ENCODE results near the gene RNF225. TPM values are rescaled to one million over a fixed set of nuclear protein-coding genes. Genes with fewer than 3 reads are reported as not detected.
A peak's percentile ranks its signal among the peaks of the same experiment; 100 is the strongest.
"Not testable (repeated sequence)": the region's sequence is repeated elsewhere in the genome, so short reads cannot be mapped to it uniquely, and the experiment has no call there.

RNF225 gene
- polyA plus RNA-seq, 1 donor: not detected

DNA sequence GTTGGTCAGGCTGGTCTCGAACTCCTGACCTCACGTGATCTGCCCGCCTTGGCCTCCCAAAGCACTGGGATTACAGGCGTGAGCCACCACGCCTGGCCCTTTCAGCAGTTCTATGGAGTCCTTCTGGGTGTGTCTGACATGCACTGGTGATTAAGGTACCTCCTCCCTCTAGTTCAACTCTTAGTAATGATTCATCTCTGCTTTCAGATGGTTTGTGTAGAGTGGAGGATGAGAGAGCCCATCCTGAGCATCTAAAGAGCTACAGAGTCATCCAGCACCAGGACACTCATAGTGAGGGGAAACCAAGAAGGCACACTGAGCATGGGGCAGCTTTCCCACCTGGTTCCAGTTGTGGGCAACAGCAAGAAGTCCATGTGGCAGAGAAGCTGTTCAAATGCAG is 21.1 kb downstream of the RNF225 start:
- DNase-seq: no peak
- Histone ChIP-seq H3K27me3 (ENCODE audit: control insufficient read depth, insufficient read depth, low read length) (no peaks in the 10 kb centered on the region), H3K27ac (ENCODE audit: low read length) (no peak overlapping the region), H3K4me1 (ENCODE audit: control insufficient read depth, insufficient read depth, low read length) (no peaks in the 10 kb centered on the region), H3K36me3 (ENCODE audit: control insufficient read depth, insufficient read depth, low read length) (peaks cover 38% of the 10 kb centered on the region), H3K4me3 (ENCODE audit: low read length) (no peak overlapping the region), H3K9me3 (ENCODE audit: control insufficient read depth, low read depth, low read length) (peaks cover 5% of the 10 kb centered on the region)
- no CpG with 5 or more reads among the region's 5 CpGs for WGBS (ENCODE audit: insufficient coverage, low lambda C conversion rate)

- WGBS (ENCODE audit: insufficient coverage, low lambda C conversion rate): no CpG with 5 or more reads among the region's 7 CpGs
- peaks cover 38% of the 10 kb centered on the region for H3K36me3 ChIP-seq (ENCODE audit: control insufficient read depth, insufficient read depth, low read length)
- no peak overlapping the region for H3K27ac ChIP-seq (ENCODE audit: low read length)
- DNase-seq: no peak
- H3K4me1 ChIP-seq (ENCODE audit: control insufficient read depth, insufficient read depth, low read length): no peaks in the 10 kb centered on the region
- H3K27me3 ChIP-seq (ENCODE audit: control insufficient read depth, insufficient read depth, low read length): no peaks in the 10 kb centered on the region
- no peak overlapping the region for H3K4me3 ChIP-seq (ENCODE audit: low read length)
- peaks cover 5% of the 10 kb centered on the region for H3K9me3 ChIP-seq (ENCODE audit: control insufficient read depth, low read depth, low read length)
These were observed 21.6 kb downstream of the RNF225 start for GRCh38 chr19:58417071-58417470.

DNA sequence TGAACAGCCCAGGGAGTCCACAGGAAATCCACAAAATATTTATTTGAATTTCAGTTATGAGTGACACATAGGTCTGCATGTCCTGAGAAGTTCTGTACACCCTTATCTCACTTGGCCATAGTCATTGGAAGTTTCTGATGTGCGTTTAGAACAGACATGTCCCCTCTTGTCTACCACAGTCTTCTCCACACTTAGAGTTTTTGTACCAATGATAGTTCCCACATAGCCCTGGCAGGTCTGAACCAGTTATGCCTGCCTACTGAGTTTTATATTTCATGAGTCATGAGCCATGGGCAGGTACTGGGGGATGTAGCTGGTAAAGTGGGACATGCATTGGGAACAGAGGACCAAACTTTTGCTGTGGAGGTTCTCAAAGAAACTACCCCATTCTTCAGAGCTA is 33.2 kb downstream of the RNF225 start:
- H3K4me3 ChIP-seq (ENCODE audit: low read length): no peak overlapping the region
- no peaks in the 10 kb centered on the region for H3K27me3 ChIP-seq (ENCODE audit: control insufficient read depth, insufficient read depth, low read length)
- H3K9me3 ChIP-seq (ENCODE audit: control insufficient read depth, low read depth, low read length): peaks cover 52% of the 10 kb centered on the region
- H3K36me3 ChIP-seq (ENCODE audit: control insufficient read depth, insufficient read depth, low read length): peaks cover 16% of the 10 kb centered on the region
- DNase-seq: no peak
- WGBS (ENCODE audit: insufficient coverage, low lambda C conversion rate): no CpG with 5 or more reads among the region's 1 CpG
- H3K27ac ChIP-seq (ENCODE audit: low read length): no peak overlapping the region
- H3K4me1 ChIP-seq (ENCODE audit: control insufficient read depth, insufficient read depth, low read length): no peaks in the 10 kb centered on the region

GRCh38 chr19:58429745-58430144 is 34.3 kb downstream of the RNF225 start:
- Histone ChIP-seq H3K36me3 (ENCODE audit: control insufficient read depth, insufficient read depth, low read length) (peaks cover 28% of the 10 kb centered on the region), H3K27ac (ENCODE audit: low read length) (no peak overlapping the region), H3K27me3 (ENCODE audit: control insufficient read depth, insufficient read depth, low read length) (no peaks in the 10 kb centered on the region), H3K4me1 (ENCODE audit: control insufficient read depth, insufficient read depth, low read length) (no peaks in the 10 kb centered on the region), H3K4me3 (ENCODE audit: low read length) (no peak overlapping the region), H3K9me3 (ENCODE audit: control insufficient read depth, low read depth, low read length) (peaks cover 60% of the 10 kb centered on the region)
- no peak for DNase-seq

DNA sequence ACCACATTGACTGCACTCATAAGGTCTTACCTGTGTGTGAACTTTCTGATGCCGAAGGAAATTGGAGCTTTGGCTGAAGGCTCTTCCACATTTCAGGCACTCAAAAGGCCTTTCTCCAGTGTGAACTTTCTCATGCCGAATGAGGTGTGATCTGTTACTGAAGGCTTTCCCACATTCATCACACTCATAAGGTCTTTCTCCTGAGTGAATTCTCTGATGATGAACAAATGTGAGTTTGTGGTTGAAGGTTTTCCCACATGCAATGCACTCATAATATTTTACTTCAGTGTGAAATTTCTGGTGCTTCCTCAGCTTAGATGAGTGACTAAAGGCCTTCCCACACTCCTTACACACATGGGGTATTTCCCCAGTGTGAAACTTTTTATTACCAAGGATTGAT is 38.8 kb downstream of the RNF225 start:
- Histone ChIP-seq H3K36me3 (ENCODE audit: control insufficient read depth, insufficient read depth, low read length) (peaks cover 53% of the 10 kb centered on the region), H3K4me1 (ENCODE audit: control insufficient read depth, insufficient read depth, low read length) (peaks cover 2% of the 10 kb centered on the region), H3K27ac (ENCODE audit: low read length) (no peak overlapping the region), H3K27me3 (ENCODE audit: control insufficient read depth, insufficient read depth, low read length) (no peaks in the 10 kb centered on the region), H3K4me3 (ENCODE audit: low read length) (no peak overlapping the region), H3K9me3 (ENCODE audit: control insufficient read depth, low read depth, low read length) (peaks cover 78% of the 10 kb centered on the region)
- WGBS (ENCODE audit: insufficient coverage, low lambda C conversion rate): no CpG with 5 or more reads among the region's 2 CpGs
- DNase-seq: no peak

- peaks cover 46% of the 10 kb centered on the region for H3K9me3 ChIP-seq (ENCODE audit: control insufficient read depth, low read depth, low read length)
- H3K4me1 ChIP-seq (ENCODE audit: control insufficient read depth, insufficient read depth, low read length): peaks cover 9% of the 10 kb centered on the region
- peak; percentile 100 for DNase-seq
- WGBS (ENCODE audit: insufficient coverage, low lambda C conversion rate): no CpG with 5 or more reads among the region's 59 CpGs
- peak within 1 kb of the TSS; percentile 57 for H3K4me3 ChIP-seq (ENCODE audit: low read length)
- peaks cover 5% of the 10 kb centered on the region for H3K27me3 ChIP-seq (ENCODE audit: control insufficient read depth, insufficient read depth, low read length)
- peaks cover 24% of the 10 kb centered on the region for H3K36me3 ChIP-seq (ENCODE audit: control insufficient read depth, insufficient read depth, low read length)
- peak within 1 kb of the TSS; percentile 43 for H3K27ac ChIP-seq (ENCODE audit: low read length)
These were observed 44.4 kb downstream of the RNF225 start, which contains the start of gene ZNF132 for GRCh38 chr19:58439576-58440554. TSS of gene ZNF132 (minus strand) at chr19:58440153. CDS start at chr19:58439821, 332 bp downstream.

- peak overlapping the region; percentile 57 for H3K4me3 ChIP-seq (ENCODE audit: low read length)
- H3K4me1 ChIP-seq (ENCODE audit: control insufficient read depth, insufficient read depth, low read length): peaks cover 9% of the 10 kb centered on the region
- no CpG with 5 or more reads among the region's 31 CpGs for WGBS (ENCODE audit: insufficient coverage, low lambda C conversion rate)
- H3K27me3 ChIP-seq (ENCODE audit: control insufficient read depth, insufficient read depth, low read length): peaks cover 7% of the 10 kb centered on the region
- peaks cover 18% of the 10 kb centered on the region for H3K36me3 ChIP-seq (ENCODE audit: control insufficient read depth, insufficient read depth, low read length)
- peak overlapping the region; percentile 43 for H3K27ac ChIP-seq (ENCODE audit: low read length)
- H3K9me3 ChIP-seq (ENCODE audit: control insufficient read depth, low read depth, low read length): peaks cover 39% of the 10 kb centered on the region
- DNase-seq: no peak
These were observed 45.1 kb downstream of the RNF225 start for GRCh38 chr19:58440556-58440955.

- H3K4me1 ChIP-seq (ENCODE audit: control insufficient read depth, insufficient read depth, low read length); H3K27ac ChIP-seq (ENCODE audit: low read length); DNase-seq; H3K4me3 ChIP-seq (ENCODE audit: low read length); H3K36me3 ChIP-seq (ENCODE audit: control insufficient read depth, insufficient read depth, low read length): not testable (repeated sequence)
- Histone ChIP-seq H3K27me3 (ENCODE audit: control insufficient read depth, insufficient read depth, low read length) (peaks cover 11% of the 10 kb centered on the region), H3K9me3 (ENCODE audit: control insufficient read depth, low read depth, low read length) (peaks cover 24% of the 10 kb centered on the region)
- WGBS (ENCODE audit: insufficient coverage, low lambda C conversion rate): no CpG with 5 or more reads among the region's 7 CpGs
These were observed 47.5 kb downstream of the RNF225 start for GRCh38 chr19:58442986-58443385.

Other genes starting within 250 kb of the RNF225 start
- gene ZNF329, start 244.9 kb upstream of the RNF225 start, polyA plus RNA-seq: 12.2 TPM
- 36.5 TPM for gene ZNF274, start 212.6 kb upstream of the RNF225 start, polyA plus RNA-seq
- gene ZNF544, start 166.7 kb upstream of the RNF225 start, polyA plus RNA-seq: 33.8 TPM
- gene ZNF8, start 116.7 kb upstream of the RNF225 start, polyA plus RNA-seq: 5.1 TPM
- gene ERVK3-1, start 90.3 kb upstream of the RNF225 start, polyA plus RNA-seq: 59.3 TPM
- gene ZSCAN22, start 68.7 kb upstream of the RNF225 start, polyA plus RNA-seq: 3.2 TPM
- 1.8 TPM for gene A1BG, start 42.2 kb upstream of the RNF225 start, polyA plus RNA-seq
- 2.1 TPM for gene ZNF497, start 32.9 kb upstream of the RNF225 start, polyA plus RNA-seq
- gene ZNF837, start 14.6 kb upstream of the RNF225 start, polyA plus RNA-seq: 4.3 TPM
- gene RPS5, start 8.4 kb upstream of the RNF225 start, polyA plus RNA-seq: 1,486 TPM
- 7.1 TPM for gene ZNF584, start 13.0 kb downstream of the RNF225 start, polyA plus RNA-seq
- gene ZNF132, start 44.5 kb downstream of the RNF225 start, polyA plus RNA-seq: 8.0 TPM
- gene ZNF324B, start 56.0 kb downstream of the RNF225 start, polyA plus RNA-seq: 5.2 TPM
- 6.0 TPM for gene ZNF324, start 71.4 kb downstream of the RNF225 start, polyA plus RNA-seq
- gene ZNF446, start 80.7 kb downstream of the RNF225 start, polyA plus RNA-seq: 10.3 TPM
- 8.5 TPM for gene SLC27A5, start 116.3 kb downstream of the RNF225 start, polyA plus RNA-seq
- 11.1 TPM for gene ZBTB45, start 124.2 kb downstream of the RNF225 start, polyA plus RNA-seq
- 345 TPM for gene TRIM28, start 148.4 kb downstream of the RNF225 start, polyA plus RNA-seq
- gene CHMP2A, start 159.4 kb downstream of the RNF225 start, polyA plus RNA-seq: 120 TPM
- gene UBE2M, start 163.0 kb downstream of the RNF225 start, polyA plus RNA-seq: 56.0 TPM
- gene MZF1, start 177.7 kb downstream of the RNF225 start, polyA plus RNA-seq: 39.0 TPM

Data from large intestine (tissue), 3 donors.